COR-L47 (cell line): ENCODE measurements around the gene ATXN8OS.
A peak's percentile ranks its signal among the peaks of the same experiment; 100 is the strongest.
"Not testable (repeated sequence)": the region's sequence is repeated elsewhere in the genome, so short reads cannot be mapped to it uniquely, and the experiment has no call there.

Experiments used
- DNase-seq: peaks from one replicate; lab custom pipeline; 2025; lab: John Stamatoyannopoulos, UW

The ATXN8OS gene

DNA sequence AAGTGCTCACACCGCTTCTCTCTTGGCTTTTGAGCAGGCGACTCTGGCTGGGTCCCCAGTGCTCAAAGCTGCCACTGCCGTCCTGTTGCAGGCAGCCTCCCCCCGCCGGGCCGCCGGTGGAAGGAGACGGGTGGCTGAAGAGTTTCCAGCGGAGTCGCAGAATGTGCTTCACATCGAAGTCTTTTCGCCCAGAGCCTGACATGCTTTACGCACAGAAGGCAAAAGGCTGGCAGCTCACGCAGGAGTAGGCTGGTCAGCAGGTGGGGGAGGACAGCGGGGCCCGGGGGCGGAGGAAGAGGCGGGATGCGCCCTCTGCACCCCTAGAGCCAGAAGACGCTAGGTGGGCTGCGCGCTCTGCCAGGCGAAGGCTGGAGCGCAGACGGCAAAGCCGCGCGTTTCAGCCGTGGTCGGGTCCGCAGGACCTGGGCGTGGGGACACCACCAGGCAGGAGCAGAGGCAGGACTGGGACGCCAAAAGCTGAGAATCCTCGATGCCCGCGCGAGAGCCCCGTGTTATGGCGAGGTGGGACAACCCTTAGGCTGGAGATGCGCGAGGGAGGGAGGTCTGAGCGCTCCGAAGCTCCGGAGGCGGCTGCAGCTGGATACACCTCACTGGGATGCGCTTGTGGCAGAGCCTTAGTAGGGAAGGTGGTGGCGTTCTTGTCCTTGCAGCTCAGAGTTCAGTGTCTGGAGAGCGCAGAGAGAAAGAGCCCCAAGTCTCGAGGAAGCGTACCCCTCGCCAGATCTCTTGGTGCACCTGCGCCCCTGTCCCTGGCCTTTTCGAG lies at the start of gene ATXN8OS:
Gene ATXN8OS (plus strand): TSS at position 329 of the 784 bp plus-strand sequence.
- no peak for DNase-seq

DNA sequence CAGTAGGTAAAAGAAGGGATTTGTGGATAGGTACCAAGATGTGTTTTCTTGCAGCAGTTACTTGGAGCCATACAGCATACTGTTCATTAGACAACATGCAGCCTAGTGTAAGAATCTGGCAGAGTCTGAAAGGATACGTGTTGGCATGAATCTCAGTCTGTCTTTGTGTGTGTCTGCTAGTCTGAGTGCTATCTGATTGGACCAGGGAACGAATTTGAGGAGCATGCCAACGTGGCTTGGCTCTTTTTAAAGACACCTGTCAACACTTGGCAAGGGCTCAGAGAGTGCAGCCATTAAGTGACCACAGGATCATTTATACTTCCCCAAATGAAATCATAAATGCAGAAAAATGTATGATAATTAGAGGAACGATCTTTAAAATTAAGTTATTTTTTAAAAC lies 27.6 kb upstream of the ATXN8OS start:
- DNase-seq, result peak; percentile 24

DNA sequence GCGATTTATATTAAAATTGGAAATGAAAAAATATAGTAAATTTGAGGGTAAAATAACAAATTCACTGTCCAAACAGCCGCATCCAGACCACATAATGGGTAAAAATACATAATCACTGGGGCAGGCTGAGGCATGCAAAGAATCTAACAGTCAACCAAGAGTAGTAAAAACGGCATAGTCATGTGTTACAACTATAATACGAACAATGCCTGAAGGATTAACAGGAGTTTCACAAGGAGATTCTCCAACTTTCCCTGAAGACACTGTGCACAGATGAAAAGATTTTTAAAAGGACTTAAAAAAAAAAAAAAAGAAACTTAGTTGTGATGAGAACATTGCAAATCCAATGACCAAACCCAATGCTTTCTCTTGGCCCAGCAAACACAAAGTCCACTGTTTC lies 20.4 kb upstream of the ATXN8OS start:
- no peak for DNase-seq

DNA sequence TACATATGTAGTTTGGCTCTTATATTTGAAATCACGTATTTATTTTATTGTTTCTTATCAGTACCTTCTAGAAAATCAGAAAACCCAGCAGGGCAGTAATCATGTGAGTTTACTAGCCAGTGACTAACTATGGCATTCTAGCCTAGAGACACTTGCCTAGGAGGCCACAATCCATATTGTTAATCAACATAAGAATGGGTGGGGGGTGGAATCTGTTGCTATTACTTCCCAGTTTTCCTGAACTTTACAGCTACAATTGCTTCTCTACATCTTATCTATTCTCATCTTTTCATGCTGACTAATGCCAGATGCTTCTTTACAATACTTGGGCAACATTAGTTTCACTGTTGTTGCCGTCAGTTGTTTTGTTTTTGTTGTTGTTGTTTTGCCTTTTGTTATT lies 18.7 kb upstream of the ATXN8OS start:
- DNase-seq, result no peak

DNA sequence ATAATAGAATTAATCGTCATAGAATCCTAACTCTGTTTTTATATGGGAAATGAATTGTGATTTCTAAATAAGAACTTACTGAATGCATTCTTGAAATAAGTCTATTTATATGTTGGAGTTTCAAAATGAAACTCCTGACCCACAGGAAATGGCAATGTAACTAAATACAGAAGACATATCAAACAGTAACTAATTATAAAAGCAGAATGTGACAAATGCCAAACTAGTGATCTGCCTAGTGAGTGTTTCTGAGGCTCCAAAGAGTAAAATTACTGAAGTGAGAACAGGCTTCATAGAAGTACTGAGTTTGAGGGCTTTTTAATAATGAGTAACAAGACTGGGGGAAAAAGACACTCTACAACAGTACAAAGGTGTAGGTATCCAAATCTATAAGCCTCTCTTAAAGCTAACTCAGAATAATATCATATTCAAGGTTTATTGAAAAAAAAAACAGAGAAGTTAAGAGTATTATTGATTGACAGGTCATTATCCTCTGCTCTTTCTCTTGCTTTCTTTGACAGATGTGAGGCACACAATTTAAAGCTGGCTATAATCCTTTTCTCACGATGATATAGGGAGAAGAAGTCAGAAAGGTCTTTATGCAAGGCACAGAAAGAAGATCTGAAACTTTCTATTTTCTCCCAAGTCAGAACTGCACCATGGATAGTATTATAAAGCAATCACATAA lies 17.4 kb upstream of the ATXN8OS start:
- no peak for DNase-seq

DNA sequence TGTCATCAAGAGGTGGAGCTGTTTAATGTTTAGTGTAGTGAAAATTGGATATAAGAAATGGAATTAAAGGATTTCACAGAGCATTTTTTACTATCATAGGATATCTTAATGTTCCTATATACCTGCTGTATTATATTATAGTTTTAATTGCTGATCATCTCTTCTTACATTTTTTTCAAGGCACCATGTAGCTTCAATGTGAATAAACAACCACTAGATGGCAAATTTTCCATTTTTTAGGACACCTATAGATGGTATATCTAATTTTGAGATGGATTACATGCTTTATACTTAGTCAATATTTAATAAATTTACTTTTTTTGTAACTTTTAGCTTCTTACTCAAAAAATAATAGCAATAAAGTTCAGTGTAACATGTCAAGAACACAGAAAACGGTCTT lies 9.0 kb upstream of the ATXN8OS start:
- peak; percentile 2 for DNase-seq

DNA sequence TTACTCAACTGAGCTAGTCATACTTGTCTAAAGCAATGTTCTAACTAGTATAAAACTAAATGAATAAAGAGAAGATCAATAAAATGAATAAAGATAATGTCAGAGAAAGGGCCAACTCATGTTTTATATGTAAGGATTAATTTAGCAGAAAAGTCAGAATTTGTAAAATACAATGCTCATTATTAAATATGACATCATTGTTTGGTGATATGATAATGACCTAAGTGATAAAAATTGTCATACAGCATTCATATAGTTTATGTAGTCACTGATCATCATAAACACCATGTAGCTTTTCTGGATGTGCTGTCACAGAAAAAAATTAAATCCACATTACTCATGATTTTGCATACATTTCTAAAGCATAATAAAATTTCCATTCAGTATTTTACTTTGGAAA lies 3.1 kb upstream of the ATXN8OS start:
- no peak for DNase-seq

DNA sequence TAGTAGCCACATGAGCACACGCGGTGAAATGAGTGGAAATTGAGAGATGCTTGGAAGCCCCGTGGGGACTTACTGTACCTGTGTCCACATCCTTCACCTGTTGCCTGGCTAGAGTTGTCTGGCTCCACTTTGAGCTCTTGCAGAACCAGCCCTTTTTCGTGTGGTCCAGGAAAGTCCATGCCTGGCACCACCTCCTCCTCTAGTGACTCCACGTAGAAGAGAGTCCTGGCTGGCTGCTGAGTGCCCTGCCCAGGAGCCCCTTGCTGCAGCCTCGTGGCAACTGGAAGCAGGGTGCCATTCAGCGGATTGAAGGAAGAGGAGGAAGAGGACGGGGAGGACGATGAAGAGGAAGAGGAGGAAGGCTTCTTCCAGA lies 515 bp upstream of the ATXN8OS start:
- no peak for DNase-seq

DNA sequence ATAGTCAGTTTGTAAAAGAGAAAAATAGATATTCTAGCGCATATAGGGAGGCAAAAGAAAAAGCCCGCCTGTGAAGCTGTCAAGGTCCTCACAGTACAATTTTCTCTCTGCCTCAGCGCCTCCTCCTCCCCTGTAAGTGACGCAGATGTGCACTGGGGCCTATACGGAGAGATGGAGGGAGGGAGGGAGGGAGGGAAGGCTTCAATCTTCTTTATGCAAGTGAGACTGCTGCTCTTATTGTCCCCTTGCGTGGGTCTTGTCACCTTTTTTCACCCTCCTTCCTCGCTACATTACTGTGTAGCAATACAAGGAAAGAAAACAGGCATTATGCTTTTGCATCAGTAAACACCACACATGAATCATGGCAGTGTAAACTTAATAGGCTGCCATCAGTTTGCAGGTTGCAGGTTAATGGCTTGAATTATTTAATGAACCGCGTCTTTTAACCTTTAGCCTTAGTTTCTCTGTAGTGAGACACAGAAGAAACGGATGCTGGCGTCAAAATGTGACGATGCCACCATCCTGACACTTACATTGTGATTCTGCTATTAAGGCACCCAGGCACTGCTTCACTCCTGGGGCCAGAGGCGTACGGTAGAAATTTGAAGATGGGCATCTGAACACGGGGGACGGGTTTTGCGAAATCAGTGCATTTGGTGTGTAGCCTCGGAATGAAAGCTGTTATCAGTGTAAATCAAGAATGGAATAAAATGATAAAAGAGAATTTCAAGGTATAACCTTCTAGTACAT lies 905 bp downstream of the ATXN8OS start, which contains the start of gene KLHL1:
Gene KLHL1 (minus strand): TSS at position 97 of the 750 bp plus-strand sequence. CDS start 753 bp downstream, outside the sequence.
- no peak for DNase-seq

DNA sequence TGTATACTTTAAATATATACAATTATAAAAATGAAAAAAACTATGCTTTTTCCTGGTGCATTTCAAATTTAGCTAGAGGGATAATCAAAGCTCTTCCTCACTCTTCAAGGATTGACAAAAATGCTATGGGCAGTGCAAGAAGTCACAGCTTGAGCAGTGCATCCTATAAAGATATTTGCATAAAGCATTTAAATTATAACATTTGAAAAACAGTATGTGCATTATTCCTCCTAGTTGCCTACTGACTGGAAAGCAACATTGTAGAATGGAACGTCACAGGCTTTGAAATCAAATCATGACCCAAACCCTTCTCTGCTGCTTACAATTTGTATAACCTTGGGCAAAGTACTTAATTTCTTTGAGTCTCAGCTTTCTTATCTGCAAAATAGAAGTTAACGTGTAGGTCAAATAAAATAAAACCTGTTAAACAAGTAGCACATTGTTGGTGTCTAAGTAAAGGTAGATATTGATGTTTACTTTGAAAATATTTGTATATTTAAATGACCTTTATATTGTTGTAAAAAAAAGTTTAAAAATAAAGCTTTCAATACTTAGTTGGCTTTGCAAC lies 9.8 kb downstream of the ATXN8OS start:
- DNase-seq, result no peak

DNA sequence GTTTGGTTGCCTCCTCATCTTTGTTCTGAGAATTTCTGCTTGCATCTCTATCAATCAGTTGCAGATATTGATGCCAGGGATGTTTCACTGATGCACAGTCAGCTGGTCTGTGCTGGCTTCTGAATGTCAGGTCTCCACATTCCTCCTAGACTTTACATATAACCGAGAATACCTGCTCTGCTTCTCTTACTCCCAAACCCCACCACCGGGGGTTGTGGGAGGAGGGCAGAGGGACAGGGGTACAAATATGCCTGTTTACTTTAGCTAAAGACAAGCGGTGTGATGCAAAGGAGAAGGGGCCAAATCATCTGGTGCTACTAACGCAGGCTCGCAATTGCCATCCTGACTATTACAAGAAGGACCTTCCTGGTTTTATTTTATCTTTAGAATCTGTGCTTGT lies 18.1 kb downstream of the ATXN8OS start:
- no peak for DNase-seq

DNA sequence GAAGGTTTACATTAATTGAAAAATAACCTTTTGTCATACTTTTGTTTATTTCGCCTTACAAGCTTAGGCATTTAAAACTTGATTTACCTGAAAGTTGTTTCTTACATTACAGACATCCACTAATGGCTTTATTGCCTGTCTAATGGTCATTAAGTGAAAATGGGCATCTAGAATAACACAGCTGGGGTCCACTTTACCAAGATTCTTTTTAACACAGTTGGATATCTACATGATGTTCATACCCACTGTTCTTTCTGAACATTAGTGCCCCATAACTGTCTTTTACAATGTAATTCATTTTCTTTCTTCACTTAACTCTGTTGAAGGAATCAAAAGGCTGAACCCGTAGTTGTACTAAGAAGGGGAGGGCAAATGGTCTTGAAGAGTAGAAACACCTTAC lies 20.5 kb downstream of the ATXN8OS start:
- no peak for DNase-seq

DNA sequence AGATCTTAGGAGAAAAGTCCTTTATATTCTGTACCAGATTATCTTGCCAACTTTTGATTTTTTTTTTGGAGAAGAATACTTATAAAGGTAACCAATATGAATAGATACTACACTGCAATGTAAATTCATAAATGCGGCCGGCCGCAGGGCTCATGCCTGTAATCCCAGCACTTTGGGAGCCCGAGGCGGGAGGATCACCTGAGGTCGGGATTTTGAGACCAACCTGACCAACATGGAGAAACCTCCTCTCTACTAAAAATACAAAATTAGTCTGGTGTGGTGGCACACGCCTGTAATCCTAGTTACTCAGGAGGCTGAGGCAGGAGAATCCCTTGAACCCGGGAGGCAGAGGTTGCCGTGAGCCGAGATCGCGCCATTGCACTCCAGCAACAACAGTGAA lies 35.0 kb downstream of the ATXN8OS start:
- not testable (repeated sequence) for DNase-seq

DNA sequence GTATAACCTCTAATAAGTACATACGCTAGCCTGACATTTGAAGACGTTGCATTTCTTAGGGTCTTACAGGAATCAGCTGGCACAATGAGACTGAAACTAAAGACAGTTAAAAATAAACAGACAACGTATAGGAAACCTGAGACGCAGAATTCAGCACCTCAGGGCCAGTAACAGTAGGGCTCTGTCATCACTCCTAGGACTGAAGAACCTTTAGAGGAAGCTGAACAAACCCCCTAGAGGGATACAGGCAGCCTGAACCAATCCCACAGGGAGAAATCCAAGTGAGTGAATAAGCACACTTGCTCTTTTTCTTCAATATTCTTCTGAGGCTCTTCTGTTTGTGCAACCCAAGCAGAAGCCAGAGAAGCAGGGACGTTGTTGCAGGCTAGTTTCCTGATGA lies 54.5 kb downstream of the ATXN8OS start:
- DNase-seq, result no peak

DNA sequence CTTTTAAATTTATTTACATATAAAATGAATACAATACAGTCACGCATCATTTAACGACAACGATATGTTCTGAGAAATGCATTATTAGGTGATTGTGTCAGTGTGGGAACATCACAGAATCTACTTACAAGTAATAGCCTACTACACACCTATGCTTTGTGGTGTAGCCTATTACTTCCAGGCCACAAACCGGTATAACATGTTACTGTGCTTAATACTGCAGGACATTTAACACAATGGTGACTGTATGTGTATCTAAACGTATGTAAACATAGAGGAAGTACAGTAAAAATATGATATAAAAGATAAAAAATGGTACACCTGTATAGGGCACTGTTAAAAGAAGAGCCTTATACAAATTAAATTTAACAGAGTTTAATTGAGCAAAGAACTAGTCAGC lies 63.1 kb downstream of the ATXN8OS start:
- no peak for DNase-seq

DNA sequence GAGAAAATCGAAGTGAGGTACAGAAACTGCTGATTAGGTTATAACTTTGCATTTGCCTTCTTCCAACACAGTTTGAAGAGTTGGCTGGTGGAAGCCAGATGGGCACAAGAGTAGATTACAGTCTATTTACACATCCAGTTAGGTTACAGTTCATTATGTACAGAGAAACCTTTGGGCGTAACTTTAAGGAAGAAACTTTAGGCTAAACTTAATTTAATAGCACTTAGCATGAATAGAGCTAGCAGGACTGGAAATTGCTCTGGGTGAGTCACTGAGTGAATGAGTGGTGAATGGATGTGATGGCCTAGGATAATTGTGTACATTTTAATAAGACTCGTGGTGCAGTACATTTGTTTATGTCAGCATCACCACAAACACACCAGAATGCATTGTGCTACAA lies 63.5 kb downstream of the ATXN8OS start:
- DNase-seq, result no peak

DNA sequence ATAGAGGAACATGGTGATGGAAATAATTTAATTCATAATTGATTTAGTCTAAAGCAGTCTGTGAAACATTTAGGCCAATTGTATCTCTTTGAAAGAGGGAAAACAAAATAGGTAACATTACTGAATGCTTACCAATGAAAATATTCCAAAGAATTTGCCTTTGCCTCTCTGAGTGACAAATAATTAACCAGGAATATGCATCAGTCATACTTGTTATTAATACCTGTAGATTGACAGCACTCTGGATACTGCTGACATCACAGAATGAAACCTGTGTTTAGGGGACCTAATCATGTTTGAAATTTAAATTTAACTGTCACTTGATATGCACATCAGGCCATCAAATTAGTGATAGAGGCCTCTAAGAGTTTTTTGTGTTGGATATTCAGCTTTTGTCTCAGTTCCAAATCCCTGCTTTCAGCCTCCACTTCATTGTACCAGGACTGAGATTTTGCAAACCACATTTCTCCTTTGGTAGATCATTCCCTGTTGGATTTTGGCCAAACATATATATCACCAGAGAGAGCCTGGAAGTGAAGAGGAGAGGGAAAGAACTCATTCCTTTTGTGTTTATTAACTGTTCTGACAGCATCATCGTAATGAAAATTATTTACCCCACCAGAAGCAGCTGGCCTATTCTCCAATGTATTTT lies 65.4 kb downstream of the ATXN8OS start:
- no peak for DNase-seq

DNA sequence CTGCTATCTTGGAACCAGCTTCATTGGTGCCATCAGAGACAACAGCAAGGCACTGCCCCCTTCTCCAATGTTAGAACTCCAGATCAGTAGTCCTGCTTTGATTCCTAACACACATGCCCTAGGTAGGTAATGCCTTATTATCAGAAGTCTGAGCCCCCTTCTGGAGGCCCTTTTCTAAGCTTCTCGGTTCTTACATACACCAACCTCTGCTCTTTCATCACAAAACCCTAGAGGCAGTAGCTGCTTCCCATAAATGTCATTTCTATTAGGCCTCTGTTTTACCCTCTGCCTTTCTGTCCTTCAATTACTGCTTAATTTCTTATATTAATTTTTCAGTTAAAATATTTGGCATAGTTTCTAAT lies 66.0 kb downstream of the ATXN8OS start:
- DNase-seq, result no peak

DNA sequence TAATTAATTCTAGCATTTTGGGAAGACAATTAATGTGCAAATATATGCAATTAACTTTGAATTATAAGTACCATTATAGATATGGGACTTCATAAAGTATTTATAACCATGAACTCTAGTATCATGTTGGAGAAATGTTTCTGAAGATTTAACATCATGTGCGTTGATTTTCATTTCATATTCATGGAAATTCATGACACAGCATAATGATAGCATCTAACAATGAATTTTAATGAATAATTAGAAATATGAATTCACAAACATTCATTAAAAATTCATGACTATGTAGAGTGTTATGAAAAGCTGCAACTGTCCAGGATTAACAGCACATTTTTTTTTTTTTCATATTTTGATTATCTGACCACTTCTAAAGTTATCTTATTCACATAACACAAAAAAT lies 70.7 kb downstream of the ATXN8OS start:
- DNase-seq, result no peak
